A204.1 (cell line): ENCODE data around the gene HTR5A.

Source experiments
- FAIRE-seq: peaks from 2 replicates; lab custom pipeline; 2012; peaks lifted over from hg19 to GRCh38; lab: Jason Lieb, UNC

The HTR5A gene

DNA sequence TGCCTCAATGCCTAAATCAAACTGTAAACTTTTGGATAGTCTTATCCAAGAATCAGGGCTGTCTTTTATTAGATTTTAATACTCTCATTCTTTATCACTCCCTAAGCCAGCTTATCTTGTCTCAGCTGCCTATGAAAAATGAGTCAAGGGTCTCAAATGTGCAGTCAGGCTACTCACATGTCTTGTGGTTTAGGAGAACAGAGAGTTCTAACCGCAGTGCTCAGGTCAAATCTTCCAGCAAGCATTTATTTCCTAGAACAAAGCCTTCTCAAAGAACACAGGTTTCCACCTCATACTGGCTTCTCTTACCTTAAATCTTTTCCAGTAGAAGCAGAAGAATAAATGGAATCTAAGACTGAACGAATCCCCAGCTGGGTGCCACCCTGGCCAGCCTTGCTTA lies 23.5 kb downstream of the HTR5A start:
- no peak for FAIRE-seq

DNA sequence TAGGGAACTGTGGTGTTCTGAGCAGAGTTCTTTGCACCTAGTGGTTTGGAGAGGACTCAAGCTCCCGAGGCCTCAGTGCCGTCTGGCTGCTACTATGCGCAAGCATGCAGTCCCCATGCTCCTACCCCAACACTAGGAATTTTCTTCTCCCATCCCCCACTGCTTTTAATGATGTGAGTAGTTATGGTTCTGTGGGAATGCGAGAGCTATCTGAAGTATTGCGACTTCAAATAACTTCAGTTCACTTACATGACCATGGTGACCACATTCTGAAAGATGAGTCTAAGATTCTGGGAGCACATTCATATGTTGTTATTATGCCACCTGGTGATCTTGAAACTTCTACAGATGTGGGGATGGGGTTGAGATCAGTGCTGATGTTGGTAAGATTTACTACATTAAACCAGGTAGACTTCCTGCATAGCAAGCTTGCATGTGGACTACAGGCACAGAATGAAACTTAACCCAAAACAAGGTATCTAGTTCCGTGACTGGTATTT lies 24.6 kb downstream of the HTR5A start:
- no peak for FAIRE-seq

DNA sequence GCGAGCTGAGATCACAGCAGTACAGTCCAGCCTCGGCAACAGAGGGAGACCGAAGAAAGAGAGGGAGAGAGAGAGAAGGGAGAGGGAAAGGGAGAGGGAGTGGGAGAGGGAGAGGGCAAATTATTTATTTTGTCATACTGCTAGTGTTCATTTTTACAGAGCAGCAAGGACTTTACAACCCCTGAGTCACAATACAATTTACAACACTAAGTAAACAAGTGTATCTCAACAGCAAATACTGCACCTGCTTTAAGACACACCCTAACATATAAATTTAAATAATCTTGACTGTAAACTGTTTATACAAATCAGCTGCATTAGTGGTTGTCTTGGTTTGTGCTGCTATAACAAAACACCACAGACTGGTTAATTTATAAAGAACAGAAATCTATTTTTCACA lies 27.2 kb downstream of the HTR5A start:
- no peak for FAIRE-seq

DNA sequence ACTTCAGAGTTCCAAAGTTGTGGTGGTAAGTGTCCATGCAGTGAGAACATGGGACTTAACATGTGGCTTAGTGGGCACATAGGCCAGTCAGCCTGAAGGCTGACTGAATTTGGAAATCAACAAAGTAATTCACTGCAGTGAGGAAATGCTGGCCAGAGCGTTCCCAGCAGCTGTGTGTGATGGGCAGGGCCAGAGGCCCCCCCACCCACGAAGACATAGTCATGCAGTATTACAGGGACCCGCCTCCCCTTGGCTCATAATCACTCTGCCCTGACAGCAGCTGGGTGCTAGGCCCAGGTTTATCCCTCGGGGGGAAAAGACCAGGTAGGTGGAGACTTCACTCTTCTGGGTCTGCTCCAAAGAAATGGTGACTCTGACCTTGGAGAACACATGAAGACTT lies 33.7 kb downstream of the HTR5A start:
- FAIRE-seq, result no peak

DNA sequence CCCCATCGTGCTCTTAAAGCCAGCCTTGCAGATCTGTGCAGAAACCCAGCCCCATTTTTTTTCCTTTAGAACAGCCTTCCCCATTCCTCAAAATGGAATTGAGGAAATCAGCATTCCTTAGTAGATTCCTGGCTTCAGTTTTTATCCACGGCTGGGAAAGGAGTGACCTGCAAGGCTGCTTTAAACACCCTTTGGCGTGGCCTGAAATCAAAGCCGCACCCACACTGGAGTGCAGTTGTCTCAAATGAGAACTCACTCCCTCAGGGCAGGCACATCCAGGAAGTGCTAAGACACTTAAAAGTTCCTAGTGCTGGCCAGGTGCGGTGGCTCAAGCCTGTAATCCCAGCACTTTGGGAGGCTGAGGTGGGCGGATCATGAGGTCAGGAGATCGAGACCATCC lies 34.8 kb downstream of the HTR5A start:
- FAIRE-seq, result no peak

DNA sequence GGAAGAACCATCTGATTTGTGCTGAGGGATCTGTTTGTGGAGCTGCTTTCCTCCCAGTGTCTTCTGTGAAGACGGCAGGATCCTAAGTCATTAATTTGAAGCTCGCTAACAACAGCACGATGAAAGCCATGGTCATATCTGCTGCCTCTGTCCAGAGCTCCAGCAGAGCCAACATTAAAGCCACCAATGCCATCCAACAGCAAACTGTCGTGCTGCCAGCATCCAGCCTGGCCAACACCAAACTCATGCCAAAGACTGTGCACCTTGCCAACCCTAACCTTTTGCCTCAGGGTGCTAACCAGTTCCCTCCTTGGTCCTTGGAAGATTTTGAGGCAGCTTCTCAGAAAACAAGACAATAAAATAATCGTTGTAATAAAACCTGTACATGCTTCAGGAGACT lies 36.2 kb downstream of the HTR5A start:
- no peak for FAIRE-seq

DNA sequence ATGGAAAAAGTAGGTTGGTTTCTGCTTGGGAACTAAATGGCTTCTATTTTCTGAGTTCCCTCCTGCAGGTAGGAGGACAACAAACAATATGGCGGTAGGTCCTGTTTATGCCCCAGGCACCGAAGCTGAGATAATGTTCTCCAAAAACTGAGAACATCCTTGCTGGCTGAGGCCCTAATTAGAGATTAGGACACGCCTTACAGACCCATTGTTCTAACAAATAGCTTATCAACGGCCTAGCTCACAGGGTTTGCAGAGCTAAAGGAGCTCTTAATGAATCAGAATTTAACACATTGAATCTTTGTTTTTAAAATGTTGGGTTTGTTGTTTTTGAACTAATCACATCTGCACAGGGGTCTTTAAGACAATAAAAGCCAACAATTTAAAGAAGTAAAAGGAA lies 37.0 kb downstream of the HTR5A start:
- FAIRE-seq, result no peak

DNA sequence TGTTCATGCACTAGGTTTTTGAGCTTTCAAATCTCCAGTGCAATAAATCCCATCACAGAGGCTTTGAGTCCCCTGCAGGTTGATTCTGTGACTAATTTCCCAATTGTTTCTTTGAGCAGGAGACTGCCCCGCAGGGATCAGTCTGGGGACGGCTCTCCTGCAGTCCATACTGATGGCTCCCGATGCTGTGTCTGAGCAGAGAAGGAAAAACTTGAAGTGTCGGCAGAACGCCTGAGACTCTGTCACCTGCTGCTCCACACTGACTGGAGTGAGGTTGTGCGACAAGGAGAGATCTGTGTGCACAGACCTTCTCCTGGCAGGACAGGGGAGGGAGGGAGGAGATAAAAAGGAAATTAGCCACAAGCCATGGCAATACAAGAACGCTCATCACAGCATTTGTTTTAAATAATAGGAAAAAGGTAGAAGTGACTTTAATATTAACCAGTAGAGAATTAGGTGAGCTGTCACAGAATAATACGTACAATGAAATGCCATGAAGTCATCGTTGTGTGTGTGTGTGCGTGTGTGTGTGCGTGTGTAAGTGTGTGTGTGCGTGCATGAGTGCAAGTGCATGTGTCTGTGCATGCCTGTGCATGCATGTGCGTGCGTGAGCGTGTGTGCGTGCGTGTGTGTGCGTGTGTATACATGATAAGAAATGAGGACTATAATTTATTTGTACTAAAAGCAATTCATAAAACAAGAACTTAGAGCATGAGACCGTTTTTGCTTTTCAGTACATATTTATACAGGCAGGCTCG lies 38.2 kb downstream of the HTR5A start:
- no peak for FAIRE-seq

DNA sequence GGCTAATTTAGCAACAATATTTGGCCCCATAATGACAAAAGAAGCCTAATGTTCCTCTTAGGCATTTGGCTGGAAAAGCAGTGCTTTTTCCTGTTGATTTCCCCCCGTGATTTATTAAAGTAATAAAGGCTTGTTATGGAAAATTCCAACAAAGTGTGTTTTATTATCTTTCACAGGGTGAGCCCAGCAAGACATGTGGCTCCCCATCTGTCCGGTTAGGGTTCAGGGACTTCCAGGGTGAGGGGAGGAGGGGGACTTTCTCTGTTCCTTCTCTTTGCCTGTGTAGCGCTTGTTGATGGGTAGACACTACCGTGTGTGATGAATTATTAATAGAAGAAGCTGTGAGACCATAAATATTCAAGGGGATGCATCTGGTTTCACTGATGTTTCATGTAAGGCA lies 39.0 kb downstream of the HTR5A start:
- no peak for FAIRE-seq

DNA sequence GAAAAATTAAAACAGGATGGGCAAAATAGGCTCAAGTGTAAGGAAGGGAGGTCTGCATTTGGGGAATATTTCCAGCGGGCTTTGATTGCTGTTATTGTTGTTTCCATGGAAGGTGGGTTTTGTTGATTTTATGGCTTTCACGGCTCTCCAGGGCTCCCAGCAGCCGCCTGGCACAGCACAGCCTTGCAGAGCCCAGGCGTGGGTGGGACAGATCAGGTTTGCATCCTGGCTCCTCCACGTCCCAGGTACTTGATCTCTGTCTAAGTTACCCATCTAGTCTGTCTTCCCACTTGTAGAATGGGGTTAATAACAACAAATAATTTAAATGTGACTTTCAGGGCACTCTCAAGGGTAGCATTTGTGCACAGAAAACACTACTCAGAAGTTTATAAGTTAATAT lies 45.2 kb downstream of the HTR5A start:
- FAIRE-seq, result no peak

DNA sequence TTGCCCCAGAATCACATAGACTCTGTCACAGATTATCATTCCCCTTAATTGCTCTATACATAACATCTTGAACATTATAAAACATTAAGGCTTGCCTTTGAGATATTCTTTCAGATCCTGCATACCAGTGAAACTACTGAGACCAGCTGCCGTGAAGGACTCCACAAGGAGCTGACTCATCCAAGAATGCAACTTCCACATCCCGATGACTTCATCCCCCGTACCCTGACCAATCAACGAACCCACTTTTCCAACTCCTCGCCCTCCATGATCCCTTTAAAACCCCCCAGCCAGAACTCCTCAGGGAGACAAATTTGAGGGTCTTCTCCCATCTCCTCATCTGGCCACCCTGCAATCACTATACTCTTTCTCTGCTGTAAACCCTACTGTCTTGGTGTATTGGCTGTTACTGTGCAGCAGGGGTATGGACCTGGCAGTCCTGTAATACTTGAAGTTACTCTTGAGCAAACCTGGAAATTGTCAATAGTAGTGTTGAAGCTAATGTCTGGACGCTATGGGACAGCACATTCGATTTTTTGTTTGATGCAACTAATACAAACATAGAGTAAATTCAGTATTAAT lies 49.8 kb downstream of the HTR5A start:
- no peak for FAIRE-seq

DNA sequence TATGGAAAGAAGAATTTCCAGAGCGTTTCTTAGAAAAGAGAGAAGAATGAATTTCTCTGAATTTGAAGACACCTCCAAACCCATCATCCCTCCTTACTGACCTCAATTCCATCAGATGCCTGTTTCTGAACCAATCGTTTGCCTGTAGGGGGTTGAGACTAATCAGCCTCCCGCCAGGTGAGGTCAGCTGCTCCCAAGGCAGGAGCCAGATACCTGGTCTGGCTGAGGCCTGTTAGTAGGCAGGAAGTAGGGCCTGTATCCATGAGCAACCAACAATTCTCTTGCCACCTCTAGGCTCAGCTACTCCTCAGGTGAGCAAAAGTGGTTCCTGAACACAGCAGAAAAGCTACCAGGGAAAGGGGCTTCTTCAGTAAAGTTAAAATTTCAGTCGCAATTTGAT lies 50.3 kb downstream of the HTR5A start:
- FAIRE-seq, result no peak

DNA sequence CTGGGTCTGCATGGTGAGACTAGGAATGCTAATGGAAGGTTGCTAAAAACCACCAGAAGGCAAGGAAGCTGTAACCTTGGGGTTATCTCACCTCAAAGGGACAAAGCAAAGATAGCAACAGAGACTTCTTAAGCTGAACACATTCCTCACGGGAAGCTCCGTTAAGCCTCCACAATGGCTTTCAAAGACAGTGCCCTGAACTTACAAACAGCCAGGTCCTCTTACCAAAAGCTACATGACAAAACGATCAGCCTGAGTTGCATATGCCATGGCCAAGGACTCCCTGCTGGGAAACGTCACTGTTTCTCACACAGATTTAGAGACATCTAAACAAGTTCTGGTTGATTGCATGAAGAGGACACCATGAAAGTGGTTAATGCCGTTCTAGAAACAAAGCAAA lies 52.7 kb downstream of the HTR5A start:
- FAIRE-seq, result no peak

DNA sequence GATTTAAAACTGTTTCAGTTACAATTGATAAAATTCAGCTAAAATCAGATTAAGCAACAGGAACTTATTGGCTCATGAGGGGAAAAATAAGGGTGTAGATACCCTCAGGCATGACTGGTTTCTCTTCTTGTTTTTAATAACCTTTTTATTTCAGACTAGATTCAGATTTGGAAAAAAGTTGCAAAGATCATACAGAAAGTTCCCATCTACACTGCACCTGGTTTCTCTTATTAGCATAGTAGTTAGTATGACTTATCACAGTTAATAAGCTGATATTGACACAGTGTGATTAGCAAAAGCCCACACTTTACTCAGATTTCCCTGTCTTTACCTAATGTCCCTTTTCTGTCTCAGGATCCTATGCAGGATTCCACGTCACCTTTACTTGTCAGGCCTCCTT lies 53.3 kb downstream of the HTR5A start:
- no peak for FAIRE-seq

DNA sequence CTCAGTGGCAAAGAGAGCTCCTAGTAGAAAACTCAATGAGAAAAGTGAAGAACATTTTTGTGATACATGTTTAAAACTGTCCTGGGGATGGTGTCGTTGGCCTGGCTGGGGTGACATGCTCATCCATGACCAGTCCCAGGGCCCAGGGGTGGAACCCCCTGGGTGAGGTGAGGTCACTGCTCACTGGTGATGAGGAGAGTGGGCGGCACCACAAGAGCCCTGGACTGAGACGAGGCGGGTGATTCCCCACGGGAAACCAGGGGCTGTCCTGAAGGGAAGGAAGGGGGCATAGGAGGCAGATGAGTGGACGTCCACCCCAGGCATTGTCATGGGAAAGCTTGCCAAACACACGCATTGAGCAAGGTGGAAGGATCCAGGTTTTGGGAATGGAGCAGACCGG lies 54.6 kb downstream of the HTR5A start:
- FAIRE-seq, result no peak

DNA sequence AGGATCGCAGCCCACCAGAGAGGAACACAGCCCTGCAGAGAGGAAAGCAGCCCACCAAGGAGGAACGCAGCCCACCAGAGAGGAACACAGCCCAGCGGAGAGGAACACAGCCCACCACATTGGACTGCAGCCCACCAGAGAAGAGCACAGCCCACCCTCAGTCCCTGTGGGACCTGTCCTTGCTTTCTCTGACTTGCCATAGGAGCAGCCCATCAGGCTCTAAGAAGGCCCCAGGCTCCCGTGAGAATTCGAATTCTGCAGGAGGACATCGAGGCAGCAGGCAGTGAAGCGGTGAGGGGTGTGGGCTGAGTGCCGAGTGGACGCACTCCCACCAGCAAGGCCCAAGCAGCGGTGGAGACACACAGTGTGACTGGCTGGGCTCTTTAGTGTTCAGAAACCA lies 59.1 kb downstream of the HTR5A start:
- FAIRE-seq, result no peak

DNA sequence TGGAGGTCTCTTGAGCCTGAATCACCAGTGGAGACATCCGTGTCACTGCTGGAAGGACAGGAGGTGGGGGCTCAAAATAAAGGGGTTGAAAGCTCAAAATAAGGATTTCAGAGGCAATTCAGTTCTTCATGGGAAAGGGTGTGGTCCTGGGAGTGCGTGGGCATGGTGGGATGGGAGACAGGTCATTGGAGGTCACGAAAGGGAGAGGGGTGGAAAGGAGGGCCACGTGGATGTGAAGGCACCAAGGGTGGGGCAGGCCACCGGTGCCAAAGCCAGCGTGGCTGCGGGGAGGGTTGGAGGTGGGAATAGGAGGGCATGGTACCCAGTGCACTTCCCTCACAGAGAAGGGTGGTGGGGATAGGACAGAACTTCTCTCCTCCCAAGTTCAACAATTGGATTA lies 59.7 kb downstream of the HTR5A start:
- FAIRE-seq, result no peak

DNA sequence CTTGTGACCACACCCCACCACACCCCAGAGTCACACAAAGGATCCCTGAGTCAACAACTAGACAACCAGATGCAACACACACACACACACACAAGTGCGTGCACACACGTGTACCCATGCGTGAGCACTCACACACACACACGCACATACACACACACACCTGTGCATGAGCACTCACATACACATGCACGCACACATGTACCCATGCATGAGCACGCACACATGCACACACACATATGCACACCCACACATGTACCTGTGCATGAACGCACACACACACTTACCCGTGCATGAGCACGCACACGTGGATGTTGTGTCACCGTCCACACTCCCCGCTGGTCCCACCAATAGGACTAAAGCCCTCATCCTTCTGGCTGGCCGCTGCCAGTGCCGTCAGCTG lies 60.4 kb downstream of the HTR5A start:
- FAIRE-seq, result no peak

DNA sequence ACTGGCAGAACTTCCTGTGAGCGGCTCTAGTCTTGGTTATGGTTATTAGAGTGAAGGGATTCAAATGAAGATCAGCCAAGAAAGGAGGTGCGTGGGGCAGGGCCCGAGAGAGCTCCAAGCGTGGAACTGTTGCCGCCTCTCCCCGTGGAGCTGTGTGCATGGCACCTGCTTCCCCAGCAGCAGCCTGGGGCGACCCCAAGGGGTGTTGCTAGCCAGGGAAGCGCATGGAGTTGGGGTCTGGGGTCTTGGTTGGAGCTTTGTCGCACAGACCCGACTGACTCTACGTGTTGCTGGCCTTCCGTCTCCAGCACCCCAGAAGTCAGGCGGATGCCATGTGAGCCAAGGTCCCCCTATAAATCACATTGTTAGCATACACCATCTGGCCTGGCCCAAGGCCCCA lies 61.0 kb downstream of the HTR5A start:
- FAIRE-seq, result no peak

DNA sequence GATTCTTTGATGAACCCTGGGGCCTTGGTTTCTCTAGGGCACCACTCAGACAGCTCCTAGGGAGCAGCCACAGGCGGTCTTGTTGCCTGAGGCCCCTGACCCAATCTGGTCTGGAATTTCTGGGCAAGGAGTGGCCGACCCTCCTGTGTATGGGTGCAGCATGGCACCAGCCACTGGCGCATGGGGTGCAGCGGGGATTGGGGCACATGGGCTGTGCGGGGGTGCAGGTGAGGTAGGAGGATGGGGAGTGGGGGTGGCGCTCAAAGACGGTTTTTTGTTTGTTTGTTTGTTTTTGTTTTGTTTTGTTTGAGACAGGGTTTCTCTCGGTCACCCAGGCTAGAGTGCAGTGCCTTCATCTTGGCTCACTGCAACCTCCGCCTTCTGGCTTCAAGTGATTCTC lies 62.3 kb downstream of the HTR5A start:
- no peak for FAIRE-seq

DNA sequence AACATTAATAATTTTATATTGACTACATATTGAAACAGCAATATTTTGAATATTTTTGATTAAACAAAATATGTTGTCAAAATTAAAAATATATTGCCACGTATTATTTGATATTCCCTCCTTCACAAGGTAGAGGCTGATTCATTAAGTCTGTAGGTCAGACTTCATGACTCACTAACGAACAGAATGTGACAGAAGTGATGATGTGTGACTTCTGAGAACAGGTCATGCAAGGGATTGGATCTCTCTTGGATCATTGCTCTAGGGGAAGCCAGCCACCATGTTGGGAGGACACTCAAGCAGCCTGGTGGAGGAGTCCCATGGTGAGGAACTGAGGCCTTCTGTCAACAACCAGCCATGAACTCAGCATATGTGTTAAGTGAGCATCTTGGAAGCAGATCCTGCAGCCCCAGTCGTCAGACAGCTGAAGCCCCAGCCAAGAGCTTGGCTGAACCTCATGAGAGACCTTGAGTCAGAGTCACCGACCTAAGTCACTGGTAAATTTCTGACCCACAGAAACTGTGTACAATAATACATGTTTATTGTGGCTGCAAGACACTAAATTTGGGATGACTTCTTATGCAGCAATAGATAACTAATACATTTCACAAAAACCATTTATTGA lies 66.6 kb downstream of the HTR5A start:
- FAIRE-seq, result no peak
